B cell (primary cell): ENCODE results near the gene PLAAT5. TPM values are rescaled to one million over a fixed set of nuclear protein-coding genes. Genes with fewer than 3 reads are reported as not detected.
"Not testable (repeated sequence)": the region's sequence is repeated elsewhere in the genome, so short reads cannot be mapped to it uniquely, and the experiment has no call there.

ENCODE experiments used
- ATAC-seq: fragments of 200-7000 bp; cut with Tn5 transposase; one replicate; pipeline ENCODE4 v1.10.0; 2021; ENCODE audit warnings: low read depth, mild to moderate bottlenecking, moderate number of reproducible peaks, moderate library complexity
- CTCF ChIA-PET: fragments of 350-600 bp; sonication (Branson Sonifier 250); formaldehyde crosslinking; loops from one replicate; lab custom pipeline; 2021; ENCODE audit warnings: antibody characterized with exemption, inconsistent platforms; lab: Charles Lee
- POLR2A ChIA-PET: fragments of 350-600 bp; sonication (Branson Sonifier 250); formaldehyde crosslinking; loops from one replicate; lab custom pipeline; 2021; ENCODE audit warnings: antibody characterized with exemption; lab: Charles Lee
- DNase-seq: peaks from one replicate; pipeline ENCODE4 v3.0.0; 2013
- H2AFZ ChIP-seq: 2 replicates; pipeline ENCODE4 v1.6.1; 2012; ENCODE audit warnings: mild to moderate bottlenecking, low read depth, low read length; ENCODE audit not compliant: insufficient read depth, poor library complexity, severe bottlenecking
- H3K27ac ChIP-seq, 2 donors: 1 replicate in 1 of 2; 2 replicates in 1 of 2; pipeline ENCODE4 v1.5.1; 2012 to 2013; ENCODE audit warnings: low read length in 2 of 2, mild to moderate bottlenecking in 2 of 2, moderate library complexity in 1 of 2
- H3K27me3 ChIP-seq, 4 experiments: fragments of 200-600 bp in 1 of 4; sonication (generic) in 1 of 4; replicated peaks in 1 of 4; 1 replicate in 2 of 4; 2 replicates in 2 of 4; pipeline versions ENCODE4 v1.6.1 to v1.7.0; 2013 to 2016; ENCODE audit warnings: low read length in 3 of 4, mild to moderate bottlenecking in 2 of 4, mixed read lengths in 1 of 4, moderate library complexity in 1 of 4; ENCODE audit not compliant: insufficient read depth in 4 of 4, control insufficient read depth in 3 of 4; ENCODE audit errors: control extremely low read depth in 1 of 4
- H3K36me3 ChIP-seq, 2 experiments: replicated peaks in 1 of 2; 1 replicate in 1 of 2; 2 replicates in 1 of 2; pipeline versions ENCODE4 v1.6.1 to v1.7.1; 2013; ENCODE audit warnings: low read length in 1 of 2; ENCODE audit not compliant: insufficient read depth in 2 of 2, control insufficient read depth in 1 of 2; ENCODE audit errors: control extremely low read depth in 1 of 2, extremely low read depth in 1 of 2
- H3K4me1 ChIP-seq, 2 donors: fragments of 200-600 bp in 1 of 2; sonication (generic) in 1 of 2; 1 replicate in 1 of 2; 2 replicates in 1 of 2; pipeline versions ENCODE4 v1.5.1 to v1.6.1; 2013 to 2017; ENCODE audit warnings: low read length in 2 of 2; ENCODE audit not compliant: control insufficient read depth in 2 of 2, insufficient read depth in 2 of 2
- H3K4me2 ChIP-seq: replicated peaks from 2 replicates; pipeline ENCODE3; 2012; ENCODE audit warnings: mild to moderate bottlenecking, low read depth, low read length; ENCODE audit not compliant: poor library complexity, severe bottlenecking
- H3K4me3 ChIP-seq, 5 experiments: fragments of 200-600 bp in 1 of 5; sonication (generic) in 1 of 5; 1 replicate in 3 of 5; 2 replicates in 2 of 5; pipeline versions ENCODE4 v1.5.1 to v1.7.0; 2011 to 2016; ENCODE audit warnings: low read length in 4 of 5, mild to moderate bottlenecking in 4 of 5, low read depth in 2 of 5, control low read depth in 1 of 5, moderate library complexity in 1 of 5; ENCODE audit not compliant: insufficient read depth in 1 of 5; ENCODE audit errors: control extremely low read depth in 1 of 5, extremely low read depth in 1 of 5
- H3K79me2 ChIP-seq: fragments of 200-600 bp; sonication (generic); one replicate; pipeline ENCODE4 v1.6.0; 2016; ENCODE audit warnings: low read length; ENCODE audit not compliant: control insufficient read depth, insufficient read depth
- H3K9ac ChIP-seq: fragments of 200-600 bp; sonication (generic); 2 replicates; pipeline ENCODE4 v1.6.1; 2017; ENCODE audit warnings: mild to moderate bottlenecking, low read length, moderate library complexity
- H3K9me3 ChIP-seq, 3 donors: one replicate each; pipeline versions ENCODE4 v1.6.1 to v1.7.1; 2013; ENCODE audit warnings: low read length in 2 of 3; ENCODE audit not compliant: control insufficient read depth in 2 of 3, insufficient read depth in 1 of 3; ENCODE audit errors: control extremely low read depth in 1 of 3
- H4K20me1 ChIP-seq: 2 replicates; pipeline ENCODE4 v1.6.0; 2012; ENCODE audit warnings: mild to moderate bottlenecking, low read length; ENCODE audit not compliant: insufficient read depth, control insufficient read depth, poor library complexity, severe bottlenecking
- H3K27ac Mint-ChIP-seq: one replicate; pipeline ENCODE4 v1.8.0; 2021; ENCODE audit warnings: mixed read lengths
- H3K27me3 Mint-ChIP-seq: one replicate; pipeline ENCODE4 v1.8.0; 2021; ENCODE audit warnings: mixed read lengths
- H3K4me1 Mint-ChIP-seq: one replicate; pipeline ENCODE4 v1.8.0; 2021; ENCODE audit warnings: mixed read lengths
- H3K4me3 Mint-ChIP-seq: one replicate; pipeline ENCODE4 v1.8.0; 2021; ENCODE audit warnings: mixed read lengths
- H3K9me3 Mint-ChIP-seq: one replicate; pipeline ENCODE4 v1.8.0; 2022; ENCODE audit warnings: mixed read lengths; ENCODE audit not compliant: insufficient read depth
- CTCF ChIP-seq: fragments of 200-600 bp; IDR thresholded peaks from one replicate; pipeline ENCODE4 v1.8.0; 2022; ENCODE audit warnings: antibody characterized with exemption, mild to moderate bottlenecking
- EZH2 ChIP-seq: IDR thresholded peaks from 2 replicates; pipeline ENCODE4 v1.6.1; 2012; ENCODE audit warnings: borderline replicate concordance, low read depth, mild to moderate bottlenecking, moderate library complexity, low read length; ENCODE audit not compliant: insufficient read depth, poor library complexity, severe bottlenecking
- WGBS: methylation state at CpG from one replicate; pipeline ENCODE4 v1.1.5; 2013; ENCODE audit warnings: missing lambda C conversion rate; ENCODE audit not compliant: insufficient coverage; 5-methylcytosine and 5-hydroxymethylcytosine counted together
- intact Hi-C: fragments of 100-400 bp; cut with micrococcal nuclease; formaldehyde crosslinking; loops from one replicate; pipeline ENCODE4 v1.10.0; 2022
- polyA plus RNA-seq: library from polyadenylated mRNA; depleted of rRNA; stranded (reverse); fragments of >200 nt; gene quantifications from 2 replicates; pipeline ENCODE4 v1.2.3, GENCODE V29; 2012
- total RNA-seq, 2 donors: library from RNA; stranded (reverse); fragments of 120-200 nt in 1 of 2; gene quantifications; 1 replicate in 1 of 2; 2 replicates in 1 of 2; pipeline versions ENCODE4 v1.2.3 to v1.2.4, GENCODE V29; 2013 to 2022

Gene PLAAT5
- total and polyA plus RNA-seq, 2 donors (not counting 1 experiment from before 2014, with no cell fraction given), result not detected

- H2AFZ ChIP-seq, H3K79me2 ChIP-seq, intact Hi-C loops, H3K4me3 ChIP-seq, H3K4me3 Mint-ChIP-seq, H4K20me1 ChIP-seq, H3K27ac Mint-ChIP-seq, H3K9me3 Mint-ChIP-seq, ATAC-seq, POLR2A ChIA-PET, H3K9me3 ChIP-seq, H3K36me3 ChIP-seq, H3K27ac ChIP-seq, H3K4me2 ChIP-seq, H3K27me3 ChIP-seq, CTCF ChIA-PET, H3K9ac ChIP-seq, DNase-seq: not testable (repeated sequence)
- H3K4me1 ChIP-seq, result peaks cover 14 to 15% of the 10 kb centered on the region in 2 donors
- H3K4me1 Mint-ChIP-seq, result peaks cover 15% of the 10 kb centered on the region
- H3K27me3 Mint-ChIP-seq, result peaks cover 24% of the 10 kb centered on the region
- WGBS, result no CpG with 5 or more reads among the region's 11 CpGs
These were observed 37.2 kb upstream of the PLAAT5 start for GRCh38 chr11:63528156-63528555.

GRCh38 chr11:63527667-63528066 lies 36.7 kb upstream of the PLAAT5 start:
- CTCF ChIA-PET, result no interaction called here
- intact Hi-C loops, result no loop called here
- H3K27me3 Mint-ChIP-seq, result peaks cover 24% of the 10 kb centered on the region
- ATAC-seq (no peak), DNase-seq (no peak)
- no peaks in the 10 kb centered on the region for H4K20me1 ChIP-seq
- no peaks in the 10 kb centered on the region for H3K36me3 ChIP-seq
- H3K9me3 ChIP-seq, result peaks cover 3 to 11% (median 3%) of the 10 kb centered on the region in 3 donors
- no peak overlapping the region for H3K4me3 Mint-ChIP-seq
- WGBS, result 88% methylated on average over 1 of the region's 2 CpGs
- H3K27ac Mint-ChIP-seq, result no peak overlapping the region
- H3K4me3 ChIP-seq, result no peak overlapping the region
- H3K4me1 Mint-ChIP-seq, result peaks cover 15% of the 10 kb centered on the region
- H3K27ac ChIP-seq, result no peak overlapping the region
- no peak overlapping the region for H3K9ac ChIP-seq
- no peaks in the 10 kb centered on the region for H3K79me2 ChIP-seq
- peaks cover 14% of the 10 kb centered on the region in 2 donors for H3K4me1 ChIP-seq
- H3K9me3 Mint-ChIP-seq, result peaks cover 2% of the 10 kb centered on the region
- H3K4me2 ChIP-seq, result no peak overlapping the region
- POLR2A ChIA-PET, result no interaction called here
- H2AFZ ChIP-seq, result no peak overlapping the region
- peaks cover 0 to 12% (median 0%) of the 10 kb centered on the region in 4 experiments for H3K27me3 ChIP-seq
- no peak for TF ChIP-seq CTCF
- TF ChIP-seq EZH2, result no peak
